OCI-LY7 (cell line): Measurements from ENCODE around the gene B9D2. TPM values are rescaled to one million over a fixed set of nuclear protein-coding genes. Genes with fewer than 3 reads are reported as not detected.

ENCODE experiments used
- BruUV-seq: library from RNA; stranded (reverse); fragments of 400-500 nt; replicated peaks from 2 replicates; lab custom pipeline; 2021; lab: Mats Ljungman, UMichigan
- CTCF ChIA-PET: fragments of 300-600 bp; sonication (Branson Sonifier 250); formaldehyde crosslinking; loops from one replicate; lab custom pipeline; 2022; ENCODE audit warnings: antibody characterized with exemption; ENCODE audit not compliant: unreplicated experiment; lab: Charles Lee
- POLR2A ChIA-PET: fragments of 300-600 bp; sonication (Branson Sonifier 250); formaldehyde crosslinking; loops from one replicate; lab custom pipeline; 2022; ENCODE audit warnings: antibody characterized with exemption; lab: Charles Lee
- DNase-seq: peaks from one replicate; pipeline ENCODE4 v3.0.0-alpha.2; 2015; ENCODE audit warnings: low spot score
- H2AFZ ChIP-seq: fragments of 200-600 bp; sonication (generic), shearing (Covaris generic); 2 replicates; pipeline ENCODE4 v1.6.1; 2014; ENCODE audit warnings: mild to moderate bottlenecking, antibody characterized with exemption, low read length, moderate library complexity
- H3K27ac ChIP-seq: fragments of 200-600 bp; sonication (generic); 2 replicates; pipeline ENCODE4 v1.5.1; 2014; ENCODE audit warnings: mixed run types, low read depth, mild to moderate bottlenecking, moderate library complexity, low read length, inconsistent platforms; ENCODE audit not compliant: poor library complexity, severe bottlenecking
- H3K36me3 ChIP-seq: fragments of 200-600 bp; sonication (generic); 2 replicates; pipeline ENCODE4 v1.6.1; 2014; ENCODE audit warnings: mild to moderate bottlenecking, antibody characterized with exemption, low read length, moderate library complexity, mixed read lengths; ENCODE audit not compliant: insufficient read depth
- H3K4me1 ChIP-seq: fragments of 200-600 bp; sonication (generic); 2 replicates; pipeline ENCODE4 v1.5.1; 2014; ENCODE audit warnings: mild to moderate bottlenecking, low read length; ENCODE audit not compliant: insufficient read depth, poor library complexity, severe bottlenecking
- H3K4me2 ChIP-seq: fragments of 200-600 bp; sonication (generic); 2 replicates; pipeline ENCODE4 v1.6.1; 2014; ENCODE audit warnings: mild to moderate bottlenecking, low read length
- H3K4me3 ChIP-seq: fragments of 200-600 bp; sonication (generic); 2 replicates; pipeline ENCODE4 v1.5.1; 2014; ENCODE audit warnings: mild to moderate bottlenecking, low read depth, low read length; ENCODE audit not compliant: poor library complexity, severe bottlenecking
- H3K79me2 ChIP-seq: fragments of 200-600 bp; sonication (generic); 2 replicates; pipeline ENCODE4 v1.6.1; 2016; ENCODE audit warnings: low read depth, mild to moderate bottlenecking, low read length, moderate library complexity, mixed read lengths; ENCODE audit not compliant: insufficient read depth
- H3K9me2 ChIP-seq: fragments of 200-600 bp; sonication (generic); 2 replicates; pipeline ENCODE4 v1.6.1; 2016; ENCODE audit warnings: mild to moderate bottlenecking, low read length, mixed read lengths; ENCODE audit not compliant: insufficient read depth
- H3K9me3 ChIP-seq: fragments of 200-600 bp; sonication (generic); 2 replicates; pipeline ENCODE4 v1.6.1; 2014; ENCODE audit warnings: mild to moderate bottlenecking, mixed run types, low read length, mixed read lengths
- H4K20me1 ChIP-seq: fragments of 200-600 bp; sonication (generic); 2 replicates; pipeline ENCODE4 v1.6.1; 2014; ENCODE audit warnings: mild to moderate bottlenecking, antibody characterized with exemption, low read length, moderate library complexity, mixed read lengths; ENCODE audit not compliant: insufficient read depth
- EZH2phosphoT487 ChIP-seq: fragments of 200-600 bp; sonication (generic); IDR thresholded peaks from 2 replicates; pipeline ENCODE4 v1.6.1; 2018; ENCODE audit warnings: low read depth, borderline replicate concordance, mild to moderate bottlenecking, mixed run types, antibody characterized with exemption, low read length, moderate library complexity, mixed read lengths
- intact Hi-C: fragments of 100-400 bp; cut with micrococcal nuclease; formaldehyde crosslinking; loops from one replicate; pipeline ENCODE4 v1.10.0; 2022; ENCODE audit not compliant: unreplicated experiment
- total RNA-seq, 2 experiments: library from RNA; depleted of rRNA in 1 of 2; stranded (reverse); fragments of >200 nt in 1 of 2; shearing (Covaris generic) in 1 of 2; gene quantifications; 2 replicates each; pipeline ENCODE4 v1.2.3, GENCODE V29; 2014 to 2022
- TF ChIP-seq, protein P1 (sequence below): fragments of 200-600 bp; sonication (generic); conservative IDR thresholded peaks from 2 replicates; pipeline ENCODE4 v1.5.1; 2014; ENCODE audit warnings: mild to moderate bottlenecking, antibody characterized with exemption, low read length, moderate library complexity, mixed read lengths

The B9D2 gene
- total RNA-seq, 2 experiments from 2014 or later, result 3.9 to 5.2 TPM

DNA sequence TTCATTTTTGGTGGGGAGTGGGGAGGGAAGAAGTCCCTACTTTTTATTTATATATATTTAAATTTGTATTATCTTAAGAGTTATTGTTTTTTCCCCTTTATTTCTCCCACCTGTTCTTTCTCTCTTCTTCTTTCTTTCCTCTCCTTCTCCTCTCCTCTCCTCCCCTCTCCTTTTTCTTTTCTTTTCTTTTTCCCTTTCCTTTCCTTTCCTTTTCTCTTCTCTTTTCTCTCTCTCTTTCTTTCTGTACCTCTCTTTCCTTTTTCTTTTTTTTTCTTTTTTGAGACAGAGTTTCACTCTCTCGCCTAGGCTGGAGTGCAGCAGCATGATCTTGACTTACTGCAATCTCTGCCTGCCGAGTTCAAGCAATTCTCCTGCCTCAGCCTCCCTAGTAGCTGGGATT, 35.6 kb upstream of the B9D2 start:
- Histone ChIP-seq H3K27ac (no peak overlapping the region), H3K4me1 (peaks cover 29% of the 10 kb centered on the region), H3K4me2 (peak overlapping the region; percentile 87; the same call in 1 of the 2 replicates), H3K9me2 (no peaks in the 10 kb centered on the region), H3K79me2 (peaks cover 34% of the 10 kb centered on the region), H2AFZ (no peak overlapping the region), H4K20me1 (no peaks in the 10 kb centered on the region), H3K4me3 (no peak overlapping the region), H3K36me3 (peaks cover 3% of the 10 kb centered on the region; the same call in 1 of the 2 replicates), H3K9me3 (no peaks in the 10 kb centered on the region)
- TF ChIP-seq EZH2phosphoT487, result no peak
- TF ChIP-seq, protein P1, sequence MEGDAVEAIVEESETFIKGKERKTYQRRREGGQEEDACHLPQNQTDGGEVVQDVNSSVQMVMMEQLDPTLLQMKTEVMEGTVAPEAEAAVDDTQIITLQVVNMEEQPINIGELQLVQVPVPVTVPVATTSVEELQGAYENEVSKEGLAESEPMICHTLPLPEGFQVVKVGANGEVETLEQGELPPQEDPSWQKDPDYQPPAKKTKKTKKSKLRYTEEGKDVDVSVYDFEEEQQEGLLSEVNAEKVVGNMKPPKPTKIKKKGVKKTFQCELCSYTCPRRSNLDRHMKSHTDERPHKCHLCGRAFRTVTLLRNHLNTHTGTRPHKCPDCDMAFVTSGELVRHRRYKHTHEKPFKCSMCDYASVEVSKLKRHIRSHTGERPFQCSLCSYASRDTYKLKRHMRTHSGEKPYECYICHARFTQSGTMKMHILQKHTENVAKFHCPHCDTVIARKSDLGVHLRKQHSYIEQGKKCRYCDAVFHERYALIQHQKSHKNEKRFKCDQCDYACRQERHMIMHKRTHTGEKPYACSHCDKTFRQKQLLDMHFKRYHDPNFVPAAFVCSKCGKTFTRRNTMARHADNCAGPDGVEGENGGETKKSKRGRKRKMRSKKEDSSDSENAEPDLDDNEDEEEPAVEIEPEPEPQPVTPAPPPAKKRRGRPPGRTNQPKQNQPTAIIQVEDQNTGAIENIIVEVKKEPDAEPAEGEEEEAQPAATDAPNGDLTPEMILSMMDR, result no peak
- POLR2A ChIA-PET, result no interaction called here
- no TSS peak for BruUV-seq
- CTCF ChIA-PET, result no interaction called here
- DNase-seq, result no peak
- intact Hi-C loops, result no loop called here

DNA sequence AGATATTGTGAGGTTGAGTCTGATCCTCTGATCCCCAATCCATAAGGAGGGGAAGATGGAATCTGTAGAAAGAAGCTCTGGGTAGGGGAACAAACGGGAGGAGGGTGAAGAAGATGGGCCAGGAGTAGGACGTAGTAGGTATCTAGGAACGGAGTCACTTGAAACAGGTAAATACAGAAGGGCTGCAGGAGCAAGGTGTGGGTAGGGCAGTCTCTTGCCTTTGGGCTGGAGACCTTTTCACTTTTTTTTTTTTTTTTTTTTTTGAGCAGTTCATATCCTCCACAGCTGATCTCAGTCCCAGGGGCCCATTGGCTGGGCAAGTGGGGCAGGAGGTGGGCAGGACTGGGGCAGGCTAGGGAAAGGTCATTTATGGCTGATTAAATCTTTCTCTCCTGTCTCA, 35.1 kb upstream of the B9D2 start:
- Histone ChIP-seq H3K27ac (no peak overlapping the region), H3K36me3 (peaks cover 3% of the 10 kb centered on the region; the same call in 1 of the 2 replicates), H3K4me1 (peaks cover 29% of the 10 kb centered on the region), H3K9me3 (no peaks in the 10 kb centered on the region), H3K79me2 (peaks cover 34% of the 10 kb centered on the region), H3K4me2 (peak overlapping the region; percentile 87), H3K9me2 (no peaks in the 10 kb centered on the region), H3K4me3 (peak overlapping the region; percentile 96), H2AFZ (no peak overlapping the region), H4K20me1 (no peaks in the 10 kb centered on the region)
- DNase-seq, result no peak
- CTCF ChIA-PET, result no interaction called here
- intact Hi-C loops, result no loop called here
- POLR2A ChIA-PET, result interaction anchor here (0.9 kb wide), 1 partner anchor 35 kb away, joined by 3 read pairs; the partner anchor contains the start of gene B9D2
- TF ChIP-seq, protein P1, result no peak
- BruUV-seq, result no TSS peak

DNA sequence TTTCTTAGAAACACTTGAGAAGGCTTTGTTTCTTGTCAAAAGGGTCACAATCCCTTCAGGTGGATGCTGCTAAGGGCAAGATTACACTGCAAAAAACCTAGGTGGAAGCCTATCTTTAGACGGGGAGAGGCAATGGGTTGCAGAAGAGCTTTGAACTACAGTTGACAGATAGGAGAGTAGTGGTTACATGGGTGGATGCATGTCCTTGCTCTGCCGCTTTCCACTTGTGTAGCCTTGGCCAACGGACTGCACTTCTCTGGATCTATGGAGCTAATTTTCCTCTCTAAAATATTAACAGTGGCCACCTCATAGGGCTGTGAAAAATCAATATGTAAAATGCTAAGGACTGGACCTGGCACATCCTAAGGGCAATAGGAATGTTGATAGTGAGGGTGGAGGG, 34.6 kb upstream of the B9D2 start:
- Histone ChIP-seq H4K20me1 (no peaks in the 10 kb centered on the region), H3K9me2 (no peaks in the 10 kb centered on the region), H3K36me3 (peaks cover 3% of the 10 kb centered on the region; the same call in 1 of the 2 replicates), H2AFZ (no peak overlapping the region), H3K9me3 (no peaks in the 10 kb centered on the region), H3K27ac (no peak overlapping the region), H3K4me3 (peak overlapping the region; percentile 96), H3K79me2 (peaks cover 34% of the 10 kb centered on the region), H3K4me1 (peaks cover 29% of the 10 kb centered on the region), H3K4me2 (peak overlapping the region; percentile 87)
- ChIA-PET POLR2A (interaction anchor here (0.9 kb wide), 1 partner anchor 35 kb away, joined by 3 read pairs; the partner anchor contains the start of gene B9D2), CTCF (no interaction called here)
- intact Hi-C loops, result no loop called here
- DNase-seq, result no peak
- BruUV-seq, result no TSS peak
- TF ChIP-seq, protein P1, result no peak
- TF ChIP-seq EZH2phosphoT487, result no peak
